Astrocyte of the spinal cord (primary cell): ENCODE data around the gene RBM42.
"Not testable (repeated sequence)": the region's sequence is repeated elsewhere in the genome, so short reads cannot be mapped to it uniquely, and the experiment has no call there.

Experiments used
- DNase-seq: peaks from one replicate; pipeline ENCODE4 v3.0.0; 2011; ENCODE audit warnings: low read depth, low spot score
- H3K4me3 ChIP-seq: 2 replicates; pipeline ENCODE4 v1.5.1; 2011; ENCODE audit warnings: low read depth, mild to moderate bottlenecking, low read length, moderate library complexity
- CTCF ChIP-seq: IDR thresholded peaks from 2 replicates; pipeline ENCODE4 v1.5.1; 2012; ENCODE audit warnings: low read depth, mild to moderate bottlenecking, low read length, inconsistent platforms
- in situ Hi-C: cut with HindIII; loops from 2 replicates; pipeline ENCODE4 v1.10.0; 2017; ENCODE audit warnings: low sequenced_read_pairs

The RBM42 gene

GRCh38 chr19:35595928-35596327 lies 32.9 kb upstream of the RBM42 start:
- in situ Hi-C loops = no loop called here
- no peak overlapping the region for H3K4me3 ChIP-seq
- no peak for DNase-seq
- TF ChIP-seq CTCF = no peak

- in situ Hi-C loops = no loop called here
- no peak overlapping the region for H3K4me3 ChIP-seq
These were observed 32.4 kb upstream of the RBM42 start for GRCh38 chr19:35596366-35596999.

GRCh38 chr19:35601971-35602370 lies 26.9 kb upstream of the RBM42 start:
- DNase-seq = no peak
- no peak for TF ChIP-seq CTCF
- in situ Hi-C loops = no loop called here
- no peak overlapping the region for H3K4me3 ChIP-seq

More at GRCh38 chr19:35596366-35596999, 32.4 kb upstream of the RBM42 start:
- no peak for TF ChIP-seq CTCF
- no peak for DNase-seq

GRCh38 chr19:35604436-35604835 lies 24.4 kb upstream of the RBM42 start:
- H3K4me3 ChIP-seq, DNase-seq, in situ Hi-C loops: not testable (repeated sequence)

- DNase-seq, H3K4me3 ChIP-seq, in situ Hi-C loops: not testable (repeated sequence)
These were observed 21.7 kb upstream of the RBM42 start for GRCh38 chr19:35607170-35607569.

- no peak overlapping the region for H3K4me3 ChIP-seq
- in situ Hi-C loops = no loop called here
- no peak for TF ChIP-seq CTCF
- DNase-seq = no peak
These were observed 21.2 kb upstream of the RBM42 start for GRCh38 chr19:35607661-35608060.

- TF ChIP-seq CTCF = no peak
- in situ Hi-C loops = no loop called here
- DNase-seq = no peak
- H3K4me3 ChIP-seq = no peak overlapping the region
These were observed 20.6 kb upstream of the RBM42 start for GRCh38 chr19:35608251-35608650.

- in situ Hi-C loops = no loop called here
- TF ChIP-seq CTCF = no peak
- no peak for DNase-seq
- no peak overlapping the region for H3K4me3 ChIP-seq
These were observed 18.9 kb upstream of the RBM42 start for GRCh38 chr19:35609851-35610353.
